Common myeloid progenitor, CD34-positive (primary cell): ENCODE results near the gene ITGB5.
A peak's percentile ranks its signal among the peaks of the same experiment; 100 is the strongest.

Source experiments
- CTCF ChIA-PET: fragments of 350-600 bp; sonication (Branson Sonifier 250); formaldehyde crosslinking; loops from one replicate; lab custom pipeline; 2021; ENCODE audit warnings: antibody characterized with exemption; lab: Charles Lee
- POLR2A ChIA-PET: fragments of 350-600 bp; sonication (Branson Sonifier 250); formaldehyde crosslinking; loops from one replicate; lab custom pipeline; 2021; ENCODE audit warnings: antibody characterized with exemption; lab: Charles Lee
- DNase-seq, 3 donors: peaks; one replicate each; pipeline versions ENCODE4 v3.0.0 to v3.0.0-alpha.2; 2013
- H3K27ac ChIP-seq, 2 experiments: 1 replicate in 1 of 2; 2 replicates in 1 of 2; pipeline ENCODE4 v1.7.0; 2013; ENCODE audit warnings: inconsistent platforms in 2 of 2, low read length in 2 of 2, mild to moderate bottlenecking in 2 of 2, low read depth in 1 of 2, moderate library complexity in 1 of 2; ENCODE audit not compliant: severe bottlenecking in 2 of 2, insufficient read depth in 1 of 2, poor library complexity in 1 of 2
- H3K27me3 ChIP-seq, 5 experiments: replicated peaks in 2 of 5; 1 replicate in 3 of 5; 2 replicates in 2 of 5; pipeline versions ENCODE4 v1.6.1 to v1.7.0; 2013; ENCODE audit warnings: low read length in 4 of 5, mild to moderate bottlenecking in 2 of 5, moderate library complexity in 2 of 5, inconsistent platforms in 1 of 5; ENCODE audit not compliant: insufficient read depth in 5 of 5, control insufficient read depth in 4 of 5
- H3K36me3 ChIP-seq, 4 experiments: 1 replicate in 2 of 4; 2 replicates in 2 of 4; pipeline versions ENCODE4 v1.6.1 to v1.7.0; 2013; ENCODE audit warnings: low read length in 3 of 4, control low read depth in 1 of 4, mild to moderate bottlenecking in 1 of 4; ENCODE audit not compliant: control insufficient read depth in 4 of 4, insufficient read depth in 4 of 4
- H3K4me1 ChIP-seq, 4 experiments: 1 replicate in 3 of 4; 2 replicates in 1 of 4; pipeline versions ENCODE4 v1.6.1 to v1.7.1; 2013; ENCODE audit warnings: low read length in 3 of 4, mild to moderate bottlenecking in 3 of 4, control low read depth in 1 of 4, inconsistent platforms in 1 of 4, moderate library complexity in 1 of 4; ENCODE audit not compliant: control insufficient read depth in 4 of 4, insufficient read depth in 4 of 4; ENCODE audit errors: control extremely low read depth in 1 of 4
- H3K4me3 ChIP-seq, 7 experiments: 1 replicate in 4 of 7; 2 replicates in 3 of 7; pipeline versions ENCODE4 v1.5.1 to v1.7.0; 2013; ENCODE audit warnings: mild to moderate bottlenecking in 7 of 7, low read length in 6 of 7, moderate library complexity in 6 of 7, inconsistent platforms in 2 of 7, low read depth in 2 of 7, control low read depth in 1 of 7; ENCODE audit not compliant: insufficient read depth in 4 of 7, control insufficient read depth in 1 of 7; ENCODE audit errors: extremely low read depth in 1 of 7
- H3K9me3 ChIP-seq, 5 experiments: 1 replicate in 4 of 5; 2 replicates in 1 of 5; pipeline versions ENCODE4 v1.6.1 to v1.7.1; 2013; ENCODE audit warnings: low read length in 4 of 5, mild to moderate bottlenecking in 2 of 5, inconsistent platforms in 1 of 5, low read depth in 1 of 5, moderate library complexity in 1 of 5; ENCODE audit not compliant: control insufficient read depth in 4 of 5, insufficient read depth in 2 of 5; ENCODE audit errors: control extremely low read depth in 1 of 5
- WGBS: methylation state at CpG from one replicate; pipeline ENCODE4 v1.1.5; 2013; ENCODE audit not compliant: insufficient coverage; 5-methylcytosine and 5-hydroxymethylcytosine counted together

ITGB5 gene

GRCh38 chr3:124926426-124927101 lies 39.4 kb upstream of the ITGB5 start:
- CTCF ChIA-PET = interaction anchor here (1.1 to 2.3 kb wide), 3 partner anchors 9 to 238 kb away, joined by 3 to 12 read pairs (median 3); no protein-coding TSS in a partner anchor
- Histone ChIP-seq H3K4me1 (no peaks in the 10 kb centered on the region), H3K27me3 (peaks cover 0 to 4% (median 0%) of the 10 kb centered on the region in 5 experiments), H3K4me3 (no peak overlapping the region), H3K9me3 (no peaks in the 10 kb centered on the region), H3K27ac (no peak overlapping the region), H3K36me3 (no peaks in the 10 kb centered on the region)
- POLR2A ChIA-PET = no interaction called here
- peak in 2 of 3 donors; percentile 11 to 24 for DNase-seq
- 100% methylated on average over 3 of the region's 4 CpGs for WGBS

GRCh38 chr3:124924741-124925140 lies 37.6 kb upstream of the ITGB5 start:
- no peak for DNase-seq
- Histone ChIP-seq H3K27me3 (peaks cover 0 to 4% (median 0%) of the 10 kb centered on the region in 5 experiments), H3K9me3 (no peaks in the 10 kb centered on the region), H3K27ac (no peak overlapping the region), H3K4me1 (no peaks in the 10 kb centered on the region), H3K36me3 (no peaks in the 10 kb centered on the region), H3K4me3 (no peak overlapping the region)
- ChIA-PET POLR2A (no interaction called here), CTCF (interaction anchor here (1.0 to 1.5 kb wide), 5 partner anchors 11 to 164 kb away, joined by 3 to 5 read pairs (median 4); no protein-coding TSS in a partner anchor)
- WGBS = 83% methylated on average over 1 of the region's 2 CpGs

- no peaks in the 10 kb centered on the region for H3K9me3 ChIP-seq
- POLR2A ChIA-PET = no interaction called here
- no peak overlapping the region for H3K27ac ChIP-seq
- no peak overlapping the region for H3K4me3 ChIP-seq
- no peaks in the 10 kb centered on the region for H3K4me1 ChIP-seq
- peaks cover 0 to 4% (median 0%) of the 10 kb centered on the region in 5 experiments for H3K27me3 ChIP-seq
- no peaks in the 10 kb centered on the region for H3K36me3 ChIP-seq
- DNase-seq = peak in 1 of 3 donors; percentile 10
- CTCF ChIA-PET = interaction anchor here (1.0 to 1.5 kb wide), 4 partner anchors 12 to 662 kb away, joined by 4 to 6 read pairs (median 4); no protein-coding TSS in a partner anchor
Observed at GRCh38 chr3:124923833-124924232, 36.7 kb upstream of the ITGB5 start.

- no peak for DNase-seq
- Histone ChIP-seq H3K36me3 (no peaks in the 10 kb centered on the region), H3K27me3 (peaks cover 0 to 5% (median 0%) of the 10 kb centered on the region in 5 experiments), H3K27ac (no peak overlapping the region), H3K4me1 (no peaks in the 10 kb centered on the region), H3K9me3 (no peaks in the 10 kb centered on the region), H3K4me3 (no peak overlapping the region)
- ChIA-PET CTCF (interaction anchor here (1.0 kb wide), 1 partner anchor 19 kb away, joined by 3 read pairs; no protein-coding TSS in a partner anchor), POLR2A (no interaction called here)
- 91% methylated on average over 3 of the region's 5 CpGs for WGBS
Observed at GRCh38 chr3:124920718-124921117, 33.6 kb upstream of the ITGB5 start.

- CTCF ChIA-PET = no interaction called here
- no peak overlapping the region for H3K4me3 ChIP-seq
- no peak overlapping the region for H3K27ac ChIP-seq
- H3K4me1 ChIP-seq = no peaks in the 10 kb centered on the region
- POLR2A ChIA-PET = interaction anchor here (0.6 kb wide), 1 partner anchor 349 kb away, joined by 4 read pairs; no protein-coding TSS in a partner anchor
- 94% methylated on average over 2 of the region's 2 CpGs for WGBS
- H3K9me3 ChIP-seq = no peaks in the 10 kb centered on the region
- H3K27me3 ChIP-seq = peaks cover 0 to 5% (median 0%) of the 10 kb centered on the region in 5 experiments
- DNase-seq = no peak
- H3K36me3 ChIP-seq = no peaks in the 10 kb centered on the region
Observed at GRCh38 chr3:124919756-124920155, 32.6 kb upstream of the ITGB5 start.

GRCh38 chr3:124918524-124918923 lies 31.4 kb upstream of the ITGB5 start:
- Histone ChIP-seq H3K36me3 (no peaks in the 10 kb centered on the region), H3K4me1 (no peaks in the 10 kb centered on the region), H3K27me3 (peaks cover 0 to 3% (median 0%) of the 10 kb centered on the region in 5 experiments), H3K9me3 (no peaks in the 10 kb centered on the region), H3K4me3 (no peak overlapping the region), H3K27ac (no peak overlapping the region)
- ChIA-PET POLR2A (interaction anchor here (0.6 kb wide), 1 partner anchor 222 kb away, joined by 9 read pairs; no protein-coding TSS in a partner anchor), CTCF (interaction anchor here (0.9 to 3.1 kb wide), 3 partner anchors 10 to 666 kb away, joined by 3 to 11 read pairs (median 4); no protein-coding TSS in a partner anchor)
- 100% methylated on average over 2 of the region's 2 CpGs for WGBS
- DNase-seq = no peak

- DNase-seq = no peak
Observed at GRCh38 chr3:124916837-124917409, 29.8 kb upstream of the ITGB5 start.

More at GRCh38 chr3:124916837-124917409, 29.8 kb upstream of the ITGB5 start:
- Histone ChIP-seq H3K36me3 (no peaks in the 10 kb centered on the region), H3K27me3 (peaks cover 0 to 1% (median 0%) of the 10 kb centered on the region in 5 experiments), H3K9me3 (no peaks in the 10 kb centered on the region), H3K27ac (no peak overlapping the region), H3K4me3 (no peak overlapping the region), H3K4me1 (no peaks in the 10 kb centered on the region)
- WGBS = 79% methylated on average over 6 of the region's 8 CpGs
- ChIA-PET CTCF (interaction anchor here (0.9 to 3.1 kb wide), 2 partner anchors 11 to 17 kb away, joined by 3 to 11 read pairs; partner anchors contain the start of gene MUC13), POLR2A (no interaction called here)
